Gastrocnemius medialis (tissue), 4 donors: ENCODE results near the gene DSTYK. TPM values are rescaled to one million over a fixed set of nuclear protein-coding genes. Genes with fewer than 3 reads are reported as not detected.

Source experiments
- ATAC-seq, 2 donors: fragments of 150-250 bp; one replicate each; pipeline ENCODE4 v1.9.1; 2016
- DNase-seq, 2 donors: peaks; one replicate each; pipeline ENCODE4 v3.0.0-alpha.2; 2019
- H3K27ac ChIP-seq, 4 donors: fragments of 200-600 bp; sonication (generic); 1 replicate in 1 of 4; 2 replicates in 3 of 4; pipeline ENCODE4 v1.5.1; 2016 to 2018; ENCODE audit warnings: mild to moderate bottlenecking in 2 of 4, moderate library complexity in 1 of 4
- H3K27me3 ChIP-seq, 3 donors: fragments of 200-600 bp; sonication (generic) in 2 of 3; 1 replicate in 1 of 3; 2 replicates in 2 of 3; pipeline versions ENCODE4 v1.5.1 to v1.6.0; 2016 to 2019; ENCODE audit warnings: mild to moderate bottlenecking in 1 of 3, moderate library complexity in 1 of 3
- H3K36me3 ChIP-seq, 2 donors: fragments of 200-600 bp; sonication (generic) in 1 of 2; one replicate each; pipeline ENCODE4 v1.5.1; 2017 to 2018
- H3K4me1 ChIP-seq, 2 donors: fragments of 200-600 bp; sonication (generic) in 1 of 2; one replicate each; pipeline ENCODE4 v1.5.1; 2016 to 2017; ENCODE audit warnings: mild to moderate bottlenecking in 2 of 2
- H3K4me3 ChIP-seq, 4 donors: fragments of 200-600 bp; sonication (generic) in 3 of 4; 1 replicate in 1 of 4; 2 replicates in 3 of 4; pipeline ENCODE4 v1.5.1; 2016 to 2019; ENCODE audit warnings: mild to moderate bottlenecking in 2 of 4
- H3K9me3 ChIP-seq, 3 donors: fragments of 200-600 bp; sonication (generic) in 2 of 3; 1 replicate in 1 of 3; 2 replicates in 2 of 3; pipeline ENCODE4 v1.5.1; 2016 to 2019
- POLR2A ChIP-seq, 2 donors: fragments of 450-650 bp; IDR thresholded peaks; one replicate each; pipeline ENCODE4 v1.6.1; 2017; ENCODE audit warnings: antibody characterized with exemption in 2 of 2, mild to moderate bottlenecking in 2 of 2, moderate library complexity in 2 of 2
- in situ Hi-C, 4 donors: fragments of 200-750 bp; cut with MboI; loops; one replicate each; pipeline versions ENCODE4 v1.15.0 to v1.8.0; 2017; ENCODE audit warnings: low sequenced_read_pairs in 4 of 4
- intact Hi-C: fragments of 100-400 bp; cut with DNase I; formaldehyde crosslinking; loops from one replicate; pipeline ENCODE4 v1.15.1; 2023; ENCODE audit warnings: low total_unique reads
- total RNA-seq, 4 donors: library from RNA; depleted of rRNA; stranded (reverse); fragments of >200 nt; gene quantifications; one replicate each; pipeline versions ENCODE4 v1.1.0 to v1.2.3, GENCODE V29; 2016
- TF ChIP-seq, protein P1 (sequence below), 5 experiments: fragments of 450-650 bp in 3 of 5; fragments of 200-600 bp in 2 of 5; sonication (generic) in 2 of 5; IDR thresholded peaks in 4 of 5; conservative IDR thresholded peaks in 1 of 5; 1 replicate in 4 of 5; 2 replicates in 1 of 5; pipeline ENCODE4 v1.5.1; 2016 to 2019; ENCODE audit warnings: antibody characterized with exemption in 5 of 5, mild to moderate bottlenecking in 3 of 5, moderate library complexity in 3 of 5

Gene DSTYK
- total RNA-seq, 4 donors from 2014 or later: 12.2 to 15.8 (median 13.9) TPM

DNA sequence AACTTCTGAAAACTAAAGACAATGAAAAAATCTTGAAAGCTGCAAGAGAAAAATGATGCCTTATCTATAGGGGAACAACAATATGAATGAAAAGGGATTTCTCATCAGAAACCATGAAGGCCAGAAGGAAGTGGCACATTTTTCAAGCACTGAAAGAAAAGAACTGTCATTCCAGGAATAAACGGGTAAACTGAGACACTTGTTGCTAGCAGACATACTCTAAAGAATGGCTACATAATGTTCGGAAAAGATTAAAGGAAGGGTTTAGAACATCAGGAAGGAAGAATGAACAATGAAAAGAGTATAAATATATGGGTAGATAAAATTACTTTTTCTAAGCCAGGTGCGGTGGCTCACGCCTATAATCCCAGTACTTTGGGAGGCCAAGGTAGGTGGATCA is 104.2 kb downstream of the DSTYK start:
- Histone ChIP-seq H3K9me3 (no peaks in the 10 kb centered on the region), H3K27me3 (no peaks in the 10 kb centered on the region), H3K36me3 (peaks cover 3 to 47% of the 10 kb centered on the region in 2 donors), H3K27ac (no peak overlapping the region), H3K4me3 (no peak overlapping the region), H3K4me1 (peaks cover 0 to 3% of the 10 kb centered on the region in 2 donors)
- DNase-seq: no peak
- TF ChIP-seq, protein P1, sequence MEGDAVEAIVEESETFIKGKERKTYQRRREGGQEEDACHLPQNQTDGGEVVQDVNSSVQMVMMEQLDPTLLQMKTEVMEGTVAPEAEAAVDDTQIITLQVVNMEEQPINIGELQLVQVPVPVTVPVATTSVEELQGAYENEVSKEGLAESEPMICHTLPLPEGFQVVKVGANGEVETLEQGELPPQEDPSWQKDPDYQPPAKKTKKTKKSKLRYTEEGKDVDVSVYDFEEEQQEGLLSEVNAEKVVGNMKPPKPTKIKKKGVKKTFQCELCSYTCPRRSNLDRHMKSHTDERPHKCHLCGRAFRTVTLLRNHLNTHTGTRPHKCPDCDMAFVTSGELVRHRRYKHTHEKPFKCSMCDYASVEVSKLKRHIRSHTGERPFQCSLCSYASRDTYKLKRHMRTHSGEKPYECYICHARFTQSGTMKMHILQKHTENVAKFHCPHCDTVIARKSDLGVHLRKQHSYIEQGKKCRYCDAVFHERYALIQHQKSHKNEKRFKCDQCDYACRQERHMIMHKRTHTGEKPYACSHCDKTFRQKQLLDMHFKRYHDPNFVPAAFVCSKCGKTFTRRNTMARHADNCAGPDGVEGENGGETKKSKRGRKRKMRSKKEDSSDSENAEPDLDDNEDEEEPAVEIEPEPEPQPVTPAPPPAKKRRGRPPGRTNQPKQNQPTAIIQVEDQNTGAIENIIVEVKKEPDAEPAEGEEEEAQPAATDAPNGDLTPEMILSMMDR (IDR thresholded peaks at IDR 0.05 in 4 of 5, conservative IDR thresholded peaks at IDR 0.05 in 1 of 5): no peak
- TF ChIP-seq POLR2A (IDR thresholded peaks at IDR 0.05): no peak
- in situ Hi-C loops: no loop called here
- ATAC-seq: no peak
- intact Hi-C loops: no loop called here

DNA sequence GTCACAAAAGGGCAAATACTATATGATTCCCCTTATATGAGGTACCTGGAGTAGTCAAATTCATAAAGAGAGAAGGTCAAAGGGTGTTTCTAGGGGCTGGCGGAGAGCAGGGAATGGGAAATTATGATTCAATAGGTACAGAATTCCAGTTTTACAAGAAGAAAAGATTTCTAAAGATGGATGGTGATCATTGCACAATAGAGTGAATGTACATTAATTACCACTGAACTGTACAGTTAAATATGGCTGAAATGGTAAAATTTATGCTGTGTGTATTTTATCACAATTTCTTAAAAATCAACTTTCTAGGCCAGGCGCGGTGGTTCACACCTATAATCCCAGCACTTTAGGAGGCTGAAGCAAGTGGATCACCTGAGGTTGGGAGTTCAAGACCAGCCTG is 109.1 kb downstream of the DSTYK start:
- intact Hi-C loops (no loop called here), in situ Hi-C loops (no loop called here)
- DNase-seq: no peak
- no peak for TF ChIP-seq POLR2A (IDR thresholded peaks at IDR 0.05)
- TF ChIP-seq, protein P1 (IDR thresholded peaks at IDR 0.05 in 4 of 5, conservative IDR thresholded peaks at IDR 0.05 in 1 of 5): no peak
- no peak for ATAC-seq
- Histone ChIP-seq H3K27me3 (no peaks in the 10 kb centered on the region), H3K36me3 (peaks cover 11 to 81% of the 10 kb centered on the region in 2 donors), H3K27ac (no peak overlapping the region), H3K9me3 (no peaks in the 10 kb centered on the region), H3K4me1 (no peaks in the 10 kb centered on the region), H3K4me3 (no peak overlapping the region)

DNA sequence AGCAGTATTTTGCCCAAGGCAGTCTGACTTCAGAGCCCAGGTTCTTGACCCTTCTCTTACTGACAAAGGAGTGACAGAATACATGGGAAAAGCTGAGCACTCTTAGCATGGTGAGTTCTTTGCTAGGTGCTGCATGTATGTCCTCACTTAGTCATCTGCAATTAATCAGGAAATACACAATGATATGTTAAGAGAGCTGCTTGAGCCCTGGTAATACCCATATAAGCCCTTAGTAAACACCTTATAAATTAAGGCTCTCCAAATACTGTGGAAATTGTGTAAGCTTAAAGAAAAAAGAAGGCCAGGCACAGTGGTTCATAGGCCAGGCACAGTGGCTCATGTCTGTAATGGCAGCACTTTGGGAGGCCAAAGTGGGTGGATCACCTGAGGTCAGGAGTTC is 113.3 kb downstream of the DSTYK start:
- ATAC-seq (no peak), DNase-seq (no peak)
- in situ Hi-C loops: no loop called here
- Histone ChIP-seq H3K27ac (no peak overlapping the region), H3K9me3 (no peaks in the 10 kb centered on the region), H3K4me1 (no peaks in the 10 kb centered on the region), H3K4me3 (no peak overlapping the region), H3K36me3 (peaks cover 14 to 96% of the 10 kb centered on the region in 2 donors), H3K27me3 (no peaks in the 10 kb centered on the region)
- intact Hi-C loops: no loop called here
- TF ChIP-seq POLR2A (IDR thresholded peaks at IDR 0.05): no peak
- TF ChIP-seq, protein P1 (IDR thresholded peaks at IDR 0.05 in 4 of 5, conservative IDR thresholded peaks at IDR 0.05 in 1 of 5): no peak

DNA sequence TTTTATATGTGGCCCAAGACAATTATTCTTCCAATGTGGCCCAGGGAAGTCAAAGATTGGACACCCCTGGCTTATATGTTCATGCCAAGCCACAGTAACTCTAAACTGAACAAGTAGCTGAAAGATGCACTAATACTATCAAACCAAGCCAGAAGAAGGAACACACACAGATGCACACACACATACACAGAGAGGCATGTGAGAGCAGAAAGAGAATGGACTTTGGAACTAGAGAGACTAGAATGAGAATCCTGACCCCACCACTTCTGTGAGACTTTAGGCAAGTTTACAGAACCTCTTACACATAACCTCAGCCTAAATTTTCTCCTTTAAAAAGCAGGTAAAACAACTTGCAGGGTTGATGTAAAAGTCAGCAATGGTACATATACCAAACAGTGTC is 116.1 kb downstream of the DSTYK start:
- Histone ChIP-seq H3K4me1 (peaks cover 13 to 14% of the 10 kb centered on the region in 2 donors), H3K4me3 (no peak overlapping the region), H3K36me3 (peaks cover 14 to 74% of the 10 kb centered on the region in 2 donors), H3K27ac (no peak overlapping the region), H3K9me3 (no peaks in the 10 kb centered on the region), H3K27me3 (no peaks in the 10 kb centered on the region)
- no peak for DNase-seq
- no peak for ATAC-seq
- intact Hi-C loops (no loop called here), in situ Hi-C loops (no loop called here)
- TF ChIP-seq, protein P1 (IDR thresholded peaks at IDR 0.05 in 4 of 5, conservative IDR thresholded peaks at IDR 0.05 in 1 of 5): no peak
- TF ChIP-seq POLR2A (IDR thresholded peaks at IDR 0.05): no peak

Other genes starting within 250 kb of the DSTYK start
- not detected for gene CNTN2, start 168.5 kb downstream of the DSTYK start, total RNA-seq
- 1 to 10 TPM; 3.3 to 6.1 (median 4.7) TPM for gene TMEM81, start 127.2 kb downstream of the DSTYK start, total RNA-seq
- 10 to 100 TPM; 14.4 to 25.1 (median 21.2) TPM for gene RBBP5, start 89.7 kb downstream of the DSTYK start, total RNA-seq
- 1 to 10 TPM; 1.1 to 7.6 (median 5.6) TPM for gene TMCC2, start 16.2 kb upstream of the DSTYK start, total RNA-seq
- gene NUAK2, start 110.0 kb upstream of the DSTYK start, total RNA-seq: 1 to 10 TPM in 1 of 4 donors, under 1 TPM in 3; 0.42 to 1.9 (median 0.58) TPM
- gene KLHDC8A, start 145.2 kb upstream of the DSTYK start, total RNA-seq: not detected
- not detected for gene LEMD1, start 210.4 kb upstream of the DSTYK start, total RNA-seq
- gene BLACAT1, start 244.3 kb upstream of the DSTYK start, total RNA-seq: not detected